Small intestine (tissue), 7 donors: ENCODE data around the gene CHSY1. TPM values are rescaled to one million over a fixed set of nuclear protein-coding genes. Genes with fewer than 3 reads are reported as not detected.

Experiments
- DNase-seq, 2 donors: peaks; one replicate each; pipeline versions ENCODE4 v3.0.0 to v3.0.0-alpha.2; 2013
- FAIRE-seq: peaks from 2 replicates; lab custom pipeline; 2012; peaks lifted over from hg19 to GRCh38; lab: Jason Lieb, UNC
- H3K27ac ChIP-seq, 3 donors: one replicate each; pipeline ENCODE4 v1.5.1; 2013; ENCODE audit warnings: low read length in 2 of 3, mild to moderate bottlenecking in 2 of 3, control low read depth in 1 of 3, inconsistent platforms in 1 of 3, low read depth in 1 of 3, moderate library complexity in 1 of 3
- H3K27me3 ChIP-seq, 3 donors: one replicate each; pipeline ENCODE4 v1.6.1; 2013; ENCODE audit warnings: low read length in 3 of 3, inconsistent platforms in 1 of 3; ENCODE audit not compliant: control insufficient read depth in 3 of 3, insufficient read depth in 3 of 3
- H3K36me3 ChIP-seq, 3 donors: one replicate each; pipeline ENCODE4 v1.6.1; 2013; ENCODE audit warnings: low read length in 3 of 3, inconsistent platforms in 1 of 3, low read depth in 1 of 3, mild to moderate bottlenecking in 1 of 3, moderate library complexity in 1 of 3; ENCODE audit not compliant: control insufficient read depth in 3 of 3, insufficient read depth in 2 of 3
- H3K4me1 ChIP-seq, 3 donors: one replicate each; pipeline ENCODE4 v1.6.1; 2013; ENCODE audit warnings: low read length in 2 of 3, inconsistent platforms in 1 of 3, low read depth in 1 of 3, mild to moderate bottlenecking in 1 of 3, moderate library complexity in 1 of 3; ENCODE audit not compliant: control insufficient read depth in 3 of 3, insufficient read depth in 2 of 3
- H3K4me3 ChIP-seq, 3 donors: one replicate each; pipeline ENCODE4 v1.5.1; 2013; ENCODE audit warnings: low read length in 3 of 3, control low read depth in 1 of 3, inconsistent platforms in 1 of 3, low read depth in 1 of 3, mild to moderate bottlenecking in 1 of 3, moderate library complexity in 1 of 3
- H3K9me3 ChIP-seq, 2 donors: one replicate each; pipeline ENCODE4 v1.6.1; 2013; ENCODE audit warnings: low read depth in 1 of 2, low read length in 1 of 2; ENCODE audit not compliant: control insufficient read depth in 2 of 2, insufficient read depth in 1 of 2
- WGBS, 3 donors: extraction: QIAGEN DNeasy Blood & Tissue Kit; methylation state at CpG; one replicate each; pipeline ENCODE4 v1.1.7; 2013; 5-methylcytosine and 5-hydroxymethylcytosine counted together
- polyA plus RNA-seq, 4 donors: library from polyadenylated mRNA; stranded (reverse) in 3 of 4; unstranded in 1 of 4; fragments of 200-250 nt in 3 of 4; fragments of 120-200 nt in 1 of 4; gene quantifications; one replicate each; pipeline versions ENCODE4 v1.2.1 to v1.2.3, GENCODE V29; 2013
- donor health status: healthy with polysubstance abuse.
- donor health status: control.
- donor health status: control.
- donor health status: Bipolar disorder and iron deficiency.
- donor health status: healthy.

The CHSY1 gene
- polyA plus RNA-seq, 4 donors, result 1.6 to 13.1 (median 6.0) TPM

GRCh38 chr15:101244889-101245668 lies 6.8 kb downstream of the CHSY1 start:
- Histone ChIP-seq H3K4me1 (peaks cover 0 to 20% (median 5%) of the 10 kb centered on the region in 3 donors), H3K27me3 (no peaks in the 10 kb centered on the region), H3K9me3 (no peaks in the 10 kb centered on the region), H3K4me3 (no peak overlapping the region), H3K27ac (no peak overlapping the region), H3K36me3 (peaks cover 0 to 9% (median 4%) of the 10 kb centered on the region in 3 donors)
- DNase-seq (no peak), FAIRE-seq (no peak)
- 94 to 96% (median 95%) methylated on average over 14 of the region's 14 CpGs for WGBS, 3 donors

- DNase-seq (no peak), FAIRE-seq (no peak)
- 50 to 72% (median 67%) methylated on average over 7 of the region's 7 CpGs for WGBS, 3 donors
- H3K4me1 ChIP-seq, result peaks cover 0 to 19% (median 0%) of the 10 kb centered on the region in 3 donors
- H3K36me3 ChIP-seq, result peaks cover 0 to 9% (median 4%) of the 10 kb centered on the region in 3 donors
- H3K9me3 ChIP-seq, result no peaks in the 10 kb centered on the region
- no peak overlapping the region for H3K4me3 ChIP-seq
- H3K27ac ChIP-seq, result peak overlapping the region in 1 of 3 donors; percentile 27
- H3K27me3 ChIP-seq, result no peaks in the 10 kb centered on the region
These were observed 7.6 kb downstream of the CHSY1 start for GRCh38 chr15:101244036-101244781.

- peak overlapping the region in 1 of 3 donors; percentile 47 for H3K27ac ChIP-seq
- DNase-seq, result no peak
- no peak overlapping the region for H3K4me3 ChIP-seq
- H3K9me3 ChIP-seq, result no peaks in the 10 kb centered on the region
- no peak for FAIRE-seq
- no peaks in the 10 kb centered on the region for H3K27me3 ChIP-seq
- H3K4me1 ChIP-seq, result peaks cover 0 to 19% (median 0%) of the 10 kb centered on the region in 3 donors
- WGBS, 3 donors, result 87 to 97% (median 91%) methylated on average over 9 of the region's 9 CpGs
- peaks cover 0 to 9% (median 4%) of the 10 kb centered on the region in 3 donors for H3K36me3 ChIP-seq
These were observed 8.4 kb downstream of the CHSY1 start for GRCh38 chr15:101243420-101243819.

- 55 to 65% (median 63%) methylated on average over 6 of the region's 6 CpGs for WGBS, 3 donors
- FAIRE-seq (no peak), DNase-seq (no peak)
- Histone ChIP-seq H3K27ac (peak overlapping the region in 1 of 3 donors; percentile 51), H3K27me3 (no peaks in the 10 kb centered on the region), H3K4me1 (peaks cover 0 to 19% (median 0%) of the 10 kb centered on the region in 3 donors), H3K9me3 (no peaks in the 10 kb centered on the region), H3K4me3 (no peak overlapping the region), H3K36me3 (peaks cover 0 to 9% (median 4%) of the 10 kb centered on the region in 3 donors)
These were observed 8.9 kb downstream of the CHSY1 start for GRCh38 chr15:101242999-101243336.

GRCh38 chr15:101242160-101242998 lies 9.5 kb downstream of the CHSY1 start:
- peak in 1 of 2 donors; percentile 58 for DNase-seq
- peak overlapping the region in 1 of 3 donors; percentile 51 for H3K27ac ChIP-seq
- no peaks in the 10 kb centered on the region for H3K9me3 ChIP-seq
- H3K4me1 ChIP-seq, result peaks cover 0 to 18% (median 0%) of the 10 kb centered on the region in 3 donors
- H3K27me3 ChIP-seq, result no peaks in the 10 kb centered on the region
- H3K4me3 ChIP-seq, result peak overlapping the region in 1 of 3 donors; percentile 25
- FAIRE-seq, result no peak
- 49 to 76% (median 57%) methylated on average over 12 of the region's 12 CpGs for WGBS, 3 donors
- peaks cover 0 to 8% (median 2%) of the 10 kb centered on the region in 3 donors for H3K36me3 ChIP-seq

- Histone ChIP-seq H3K27me3 (no peaks in the 10 kb centered on the region), H3K36me3 (peaks cover 0 to 11% (median 0%) of the 10 kb centered on the region in 3 donors), H3K4me1 (peaks cover 0 to 15% (median 0%) of the 10 kb centered on the region in 3 donors), H3K27ac (no peak overlapping the region), H3K9me3 (no peaks in the 10 kb centered on the region), H3K4me3 (no peak overlapping the region)
- FAIRE-seq (no peak), DNase-seq (no peak)
- WGBS, 3 donors, result 62 to 76% (median 66%) methylated on average over 5 of the region's 5 CpGs
These were observed 11.5 kb downstream of the CHSY1 start for GRCh38 chr15:101240358-101240757.

- FAIRE-seq (no peak), DNase-seq (no peak)
- WGBS, 3 donors, result 60 to 78% (median 66%) methylated on average over 6 of the region's 6 CpGs
- no peaks in the 10 kb centered on the region for H3K9me3 ChIP-seq
- H3K27ac ChIP-seq, result peak overlapping the region in 1 of 3 donors; percentile 25
- H3K36me3 ChIP-seq, result peaks cover 0 to 13% (median 2%) of the 10 kb centered on the region in 3 donors
- H3K4me3 ChIP-seq, result no peak overlapping the region
- H3K27me3 ChIP-seq, result no peaks in the 10 kb centered on the region
- peaks cover 0 to 11% (median 0%) of the 10 kb centered on the region in 3 donors for H3K4me1 ChIP-seq
These were observed 12.1 kb downstream of the CHSY1 start for GRCh38 chr15:101239724-101240136.
